ENCODE data around the gene C22orf23.
A peak's percentile ranks its signal among the peaks of the same experiment; 100 is the strongest.

C22orf23 gene

DNA sequence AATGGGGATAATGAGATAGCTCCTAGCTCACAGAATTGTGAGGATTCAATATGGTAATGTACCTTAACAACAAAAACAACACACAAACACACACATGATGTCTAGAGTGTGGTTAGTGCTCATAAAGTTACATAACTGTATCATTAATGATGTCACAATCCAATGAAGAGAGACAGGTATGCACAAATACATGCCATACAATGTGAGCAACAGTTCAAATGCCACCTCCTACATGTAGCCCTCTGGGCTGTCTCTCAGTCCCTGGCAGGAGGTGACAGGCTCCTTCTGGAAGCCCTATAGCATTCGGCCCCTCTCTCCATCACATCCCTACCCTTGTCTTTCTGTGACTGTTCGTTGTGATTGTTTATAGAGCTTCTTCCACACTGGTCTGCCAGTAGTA, 55.6 kb downstream of the C22orf23 start:
- DNase-seq (ENCODE audit: low read depth): no peak

DNA sequence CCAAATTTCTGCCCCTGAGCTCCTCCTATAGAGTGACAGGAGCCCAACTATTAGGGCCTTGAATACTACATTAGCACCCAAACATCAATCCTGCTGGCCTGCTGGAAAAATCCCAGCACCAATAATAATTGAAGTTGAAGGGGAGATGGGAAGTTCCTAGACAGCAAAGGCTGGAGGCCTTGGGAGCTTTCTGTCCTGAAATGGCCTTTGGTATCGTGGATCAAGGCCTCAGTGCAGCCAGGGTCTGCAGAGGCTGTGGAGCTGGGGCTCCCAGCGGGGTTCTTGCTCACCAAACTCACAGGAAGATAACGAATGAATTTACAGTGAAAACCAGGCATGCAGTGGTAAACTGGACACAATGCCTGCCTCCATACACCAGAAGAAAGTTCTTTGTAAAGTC, 56.5 kb downstream of the C22orf23 start:
- no peak for DNase-seq (ENCODE audit: low read depth)

DNA sequence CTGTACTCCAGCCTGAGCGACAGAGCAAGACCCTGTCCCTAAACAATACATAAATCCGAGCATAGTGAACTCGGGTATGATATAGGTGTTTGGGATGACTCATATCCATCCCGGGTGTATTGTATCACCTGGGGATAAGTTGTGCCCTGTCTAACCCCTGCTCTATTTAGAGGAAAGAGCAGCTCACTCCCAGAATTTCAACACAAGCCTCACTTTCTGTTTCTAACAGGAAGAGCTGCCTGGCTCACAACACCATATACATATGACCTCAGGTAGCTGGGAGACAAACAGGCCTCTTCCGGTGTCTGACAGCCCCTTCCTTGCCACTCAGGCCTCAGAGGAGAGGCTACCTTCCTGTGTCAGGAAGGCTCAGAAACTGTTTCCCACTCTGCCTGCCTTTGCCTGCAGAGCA, 57.2 kb downstream of the C22orf23 start:
- DNase-seq (ENCODE audit: low read depth): peak; percentile 16

DNA sequence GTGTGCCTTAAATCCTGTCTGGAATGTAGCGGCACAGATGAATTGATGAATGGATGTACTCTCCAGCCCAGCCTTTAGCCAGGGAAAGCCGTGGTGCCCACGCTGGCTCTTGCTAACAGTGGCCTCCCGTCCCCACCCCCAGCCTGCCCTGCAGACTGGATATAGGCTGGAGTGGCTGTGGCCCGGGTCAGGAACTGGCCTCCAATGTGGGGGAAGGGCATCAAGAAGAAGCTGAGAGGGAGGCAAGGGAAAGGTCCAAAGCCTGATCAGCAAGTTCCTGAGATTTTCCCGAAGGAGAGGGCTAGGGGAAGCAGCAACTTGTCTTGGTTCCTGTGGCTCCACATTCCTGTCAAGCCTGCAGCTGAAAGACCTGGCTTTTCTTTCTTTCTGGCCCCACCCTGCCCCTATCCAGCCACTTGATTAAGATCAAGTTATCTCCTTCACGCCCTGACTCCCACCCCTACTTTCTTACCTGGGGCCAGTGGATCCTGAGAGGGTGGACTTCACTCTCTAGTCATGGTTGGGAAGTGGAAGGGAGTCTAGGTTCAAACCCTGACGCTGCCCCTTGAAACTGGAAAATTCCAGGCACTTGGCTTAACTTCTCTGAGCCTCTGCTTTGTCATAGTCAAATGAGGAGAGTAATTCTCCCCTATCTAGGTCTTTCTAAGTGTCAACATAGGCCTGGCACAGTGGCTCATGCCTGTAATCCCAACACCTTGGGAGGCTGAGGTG, 58.3 kb downstream of the C22orf23 start:
- DNase-seq (ENCODE audit: low read depth): no peak

DNA sequence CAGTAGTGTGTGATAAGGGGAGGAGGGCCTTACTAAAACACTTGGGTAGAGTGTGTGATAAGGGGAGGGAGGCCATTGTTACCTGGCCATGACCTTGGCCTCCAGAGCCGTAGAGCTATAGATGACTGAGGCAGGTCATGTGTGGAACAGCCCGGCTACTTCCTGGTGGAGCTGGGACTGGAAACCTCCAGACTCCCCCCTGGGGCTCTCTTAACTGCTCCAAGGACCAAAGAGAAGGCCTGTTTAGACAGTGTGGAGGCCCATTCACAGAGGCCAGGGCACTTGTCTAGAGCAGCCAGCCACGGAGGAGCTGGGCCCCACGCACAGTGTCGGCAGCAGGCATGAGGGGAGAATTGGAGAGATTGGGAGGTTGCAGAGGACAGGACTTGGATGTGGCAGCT, 59.8 kb downstream of the C22orf23 start:
- no peak for DNase-seq (ENCODE audit: low read depth)
